HG02623 (cell line): ENCODE results near the gene PLCB4.

Experiments used
- ATAC-seq: cut with Tn5 transposase; IDR thresholded peaks from one replicate; pipeline ENCODE4 v1.9.1; 2021; ENCODE audit warnings: moderate library complexity; ENCODE audit not compliant: unreplicated experiment

PLCB4 gene

GRCh38 chr20:9212735-9213134, 143.8 kb downstream of the PLCB4 start:
- ATAC-seq = no peak

DNA sequence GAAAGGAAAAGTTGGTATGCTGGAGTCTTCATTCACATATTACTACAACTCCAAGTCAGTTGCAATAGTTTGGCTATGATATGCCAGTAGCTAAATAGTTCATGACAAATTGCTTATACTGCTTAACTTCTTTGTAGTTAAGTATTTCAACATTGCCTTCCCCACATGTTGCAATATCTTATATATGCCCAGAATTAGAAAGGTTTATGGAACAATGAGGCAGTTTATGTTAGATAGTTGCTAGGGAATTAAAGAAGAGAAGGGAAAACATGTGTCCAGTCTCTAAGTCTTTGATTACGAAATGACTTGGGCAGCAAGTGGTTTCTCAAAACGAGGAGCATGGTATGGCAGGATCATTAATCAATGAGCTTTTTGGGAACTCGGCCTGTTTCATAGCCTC, 145.8 kb downstream of the PLCB4 start:
- ATAC-seq = no peak

- no peak for ATAC-seq
Observed at GRCh38 chr20:9215539-9215938, 146.7 kb downstream of the PLCB4 start.

DNA sequence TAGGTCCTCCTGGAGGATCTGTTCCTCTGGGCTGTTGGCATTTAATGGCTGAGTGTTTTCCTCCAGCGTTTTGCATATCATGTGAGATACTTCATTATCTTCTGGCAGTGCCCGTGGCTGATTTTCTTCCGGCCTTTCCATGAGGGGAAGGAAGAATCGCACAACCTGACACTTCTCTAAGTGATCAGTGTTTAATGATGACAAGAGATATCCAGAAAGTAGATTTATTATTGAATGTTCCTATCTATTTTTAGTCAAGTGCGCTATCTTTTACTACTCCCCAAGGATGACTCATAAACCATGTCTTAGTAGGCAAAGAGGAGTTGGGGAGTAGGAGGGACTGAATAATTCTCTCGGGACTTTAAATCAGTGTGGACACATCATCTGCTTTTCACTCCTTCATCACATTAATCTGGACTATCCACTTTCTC, 149.7 kb downstream of the PLCB4 start:
- ATAC-seq = no peak

- no peak for ATAC-seq
Observed at GRCh38 chr20:9220874-9221547, 152.1 kb downstream of the PLCB4 start.

DNA sequence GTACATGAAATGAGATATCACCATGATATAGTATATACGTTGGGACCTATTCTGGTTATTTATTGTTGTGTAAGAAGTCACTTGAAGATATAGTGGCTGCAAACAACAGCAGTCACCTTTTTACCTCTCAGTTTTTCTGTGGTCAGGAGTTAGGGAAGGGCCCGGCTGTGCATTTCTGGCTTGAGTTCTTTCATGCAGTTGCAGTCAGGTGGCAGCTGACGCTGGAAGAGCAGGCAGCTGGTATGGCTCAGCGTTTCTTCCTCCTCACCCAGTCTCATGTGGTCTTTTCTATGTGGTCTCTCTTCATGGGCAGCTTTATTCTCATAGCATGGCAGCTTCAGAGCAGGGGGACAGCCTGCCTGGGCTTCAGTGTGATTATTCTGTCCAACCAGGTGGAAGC, 154.4 kb downstream of the PLCB4 start:
- no peak for ATAC-seq

DNA sequence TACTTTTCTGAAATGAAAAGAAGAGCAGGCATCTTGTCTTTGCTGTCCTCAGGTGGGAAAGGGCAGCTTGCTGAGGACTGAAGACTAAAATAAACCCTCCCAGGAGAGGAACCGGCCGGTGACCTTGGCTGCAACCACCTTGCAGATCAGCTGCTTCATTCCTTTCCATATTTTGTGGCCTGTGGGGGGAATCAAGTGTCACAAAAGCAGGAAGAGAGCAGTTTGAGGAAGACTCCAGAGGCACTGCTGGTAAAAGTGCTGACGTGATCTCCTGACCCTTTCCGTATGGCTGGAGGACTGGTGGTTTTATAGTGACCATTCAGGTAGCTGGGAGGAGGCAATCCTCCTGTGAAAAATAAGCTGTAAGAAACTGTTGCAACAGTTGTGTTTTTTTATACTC, 157.0 kb downstream of the PLCB4 start:
- ATAC-seq = no peak

DNA sequence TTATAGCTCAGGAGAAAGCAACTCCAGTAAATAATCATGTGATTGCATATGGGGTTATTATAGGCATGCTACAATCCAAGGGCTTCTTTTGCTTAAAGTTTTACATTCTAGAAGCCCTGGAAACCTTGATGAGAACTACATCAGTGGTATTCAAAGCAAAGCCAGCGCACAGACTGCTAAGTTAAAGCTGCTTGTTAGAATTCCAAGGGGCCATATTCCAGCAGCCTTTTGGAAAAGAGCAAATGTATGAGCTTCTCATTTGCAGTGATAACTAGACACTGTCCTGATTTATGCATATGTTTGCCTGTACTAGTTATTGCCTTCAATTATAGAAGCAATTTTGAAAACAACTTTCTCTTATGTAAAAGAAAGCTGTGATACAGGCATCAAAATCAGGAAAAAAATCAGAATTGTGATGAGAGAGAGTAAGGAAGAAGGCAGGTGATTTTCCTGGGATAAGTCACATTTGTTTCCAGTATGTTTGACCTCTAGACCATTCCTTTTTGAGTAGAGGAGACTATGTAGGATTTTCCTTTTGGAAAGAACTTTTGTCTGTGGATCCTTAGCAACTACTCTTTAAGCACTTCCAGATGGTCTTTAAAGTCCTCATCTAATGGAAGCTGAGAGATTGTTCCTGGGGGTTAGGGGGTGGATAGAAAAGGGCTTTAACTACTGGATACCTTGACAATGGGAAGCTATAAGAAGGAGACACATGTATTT, 159.2 kb downstream of the PLCB4 start:
- ATAC-seq = no peak

DNA sequence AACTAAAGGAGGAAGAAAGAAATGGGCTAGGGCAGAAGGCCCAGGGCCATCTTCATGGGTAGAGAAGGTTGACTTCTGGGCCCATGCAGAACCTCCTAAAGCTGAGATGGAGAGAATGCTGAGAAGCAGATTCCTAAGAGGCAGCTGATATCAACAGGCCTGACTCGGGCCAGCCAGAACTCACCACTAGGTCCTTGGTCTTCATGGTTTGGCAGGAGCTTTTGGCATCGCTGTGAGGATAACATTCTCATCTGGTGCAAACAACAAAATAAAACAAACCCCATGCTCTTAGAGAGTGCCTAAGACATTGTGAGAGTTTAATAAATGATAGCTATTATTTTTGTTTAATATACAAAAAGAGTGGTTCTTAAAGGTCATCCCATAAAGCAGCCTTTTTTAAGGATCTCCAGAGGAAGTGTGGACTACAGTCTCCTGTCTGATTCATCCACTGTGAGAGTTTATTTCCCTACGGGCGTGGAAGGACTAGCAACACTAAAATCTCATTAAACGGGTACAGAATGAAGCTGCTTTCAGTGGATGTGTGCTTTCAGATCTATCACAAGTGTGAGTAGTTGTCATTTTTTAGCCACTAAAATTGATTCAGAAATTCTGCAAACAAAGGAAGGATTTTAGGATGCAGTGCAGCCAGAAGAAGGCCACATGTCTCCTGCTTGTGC, 160.0 kb downstream of the PLCB4 start:
- ATAC-seq = no peak

GRCh38 chr20:9230406-9230805, 161.5 kb downstream of the PLCB4 start:
- no peak for ATAC-seq

GRCh38 chr20:9233804-9234203, 164.9 kb downstream of the PLCB4 start:
- ATAC-seq = no peak

DNA sequence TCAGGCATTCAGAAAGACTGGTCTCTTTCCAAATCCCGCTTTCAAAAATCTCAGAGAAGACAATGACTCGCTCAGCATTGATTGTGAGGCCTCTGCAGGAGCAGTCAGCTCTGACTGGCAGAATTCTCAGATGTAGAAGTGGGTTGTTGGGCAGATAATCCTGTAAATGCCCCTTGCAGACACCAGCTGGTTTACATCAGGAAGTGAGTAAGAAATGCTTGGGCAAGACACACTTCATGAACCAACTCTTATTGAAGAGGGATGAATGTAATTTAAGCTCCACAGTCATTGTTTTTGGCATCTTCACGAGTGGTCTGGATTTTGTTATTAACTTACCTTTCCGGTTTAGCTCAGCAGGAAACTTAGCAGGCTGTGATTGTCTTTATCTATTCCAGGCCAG, 166.6 kb downstream of the PLCB4 start:
- no peak for ATAC-seq

DNA sequence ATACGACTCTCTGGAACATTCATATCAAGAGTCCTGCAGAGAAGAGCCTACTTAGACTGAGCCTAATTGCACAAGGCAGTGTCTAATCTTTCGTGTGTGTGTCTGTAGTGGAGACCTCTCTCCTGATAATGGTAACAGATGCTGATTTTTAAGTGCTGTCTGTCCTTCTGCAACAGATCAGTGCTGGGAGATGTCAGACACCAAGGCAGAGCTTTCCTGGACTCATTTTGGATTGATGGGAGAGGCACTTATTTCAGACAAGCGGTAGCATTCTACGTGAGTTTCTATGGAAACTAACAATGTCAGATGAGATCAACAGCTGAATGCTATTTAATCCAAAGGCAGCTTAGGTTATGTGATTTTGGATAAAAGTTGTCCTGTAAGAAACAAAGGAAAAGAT, 167.6 kb downstream of the PLCB4 start:
- no peak for ATAC-seq

GRCh38 chr20:9241232-9241692, 172.4 kb downstream of the PLCB4 start:
- no peak for ATAC-seq

DNA sequence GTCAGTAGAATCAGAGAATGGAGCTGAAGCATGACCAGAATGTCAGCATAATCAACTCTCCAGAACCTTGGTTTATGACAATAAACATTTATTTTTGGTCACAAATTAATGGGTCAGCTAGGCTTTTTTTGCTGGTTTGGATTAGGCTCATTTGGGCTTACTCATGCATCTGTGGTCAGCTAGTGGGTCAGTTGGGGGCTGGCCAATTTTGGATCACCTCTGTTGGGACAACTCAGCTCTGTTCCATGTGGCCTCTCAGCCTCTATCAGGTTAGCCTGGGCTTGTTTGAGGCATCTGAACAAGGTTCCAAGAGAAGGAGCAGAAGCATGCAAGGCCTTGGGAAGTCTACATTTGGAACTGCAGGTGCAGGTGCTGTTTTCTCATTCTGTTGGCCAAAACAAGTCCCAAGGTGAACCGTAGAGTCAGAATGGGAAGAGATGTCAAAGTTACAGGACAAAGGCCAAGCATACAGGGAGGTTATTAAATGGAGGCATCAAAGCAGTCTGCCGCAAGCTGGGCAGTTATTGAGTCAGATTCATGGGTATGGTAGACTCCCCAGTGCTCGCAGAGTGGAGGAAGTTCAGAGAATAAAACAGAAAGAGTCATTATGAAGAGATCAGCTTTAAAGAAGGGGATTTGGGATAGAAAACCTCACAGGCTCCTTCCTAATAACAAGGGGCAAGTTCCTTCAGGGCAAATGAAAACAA, 173.0 kb downstream of the PLCB4 start:
- ATAC-seq = no peak

DNA sequence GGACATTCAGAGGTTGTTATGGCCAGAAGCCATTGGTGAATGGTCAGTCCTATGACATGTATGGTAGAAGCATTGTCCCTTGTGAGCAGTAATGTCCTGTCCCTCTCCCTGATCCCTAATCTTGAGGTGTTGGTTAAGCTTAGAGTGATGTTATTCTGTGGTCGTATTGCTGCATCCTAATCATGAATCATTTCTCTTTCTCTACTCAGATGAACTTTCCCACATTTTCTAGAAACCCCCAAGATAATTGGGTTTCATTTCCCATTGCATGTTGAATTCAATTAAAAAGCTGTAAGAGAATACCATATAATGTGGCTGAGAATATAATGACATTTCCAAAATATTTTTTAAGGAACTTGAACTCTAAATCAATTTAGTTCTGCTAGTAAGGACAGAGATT, 175.1 kb downstream of the PLCB4 start:
- no peak for ATAC-seq

DNA sequence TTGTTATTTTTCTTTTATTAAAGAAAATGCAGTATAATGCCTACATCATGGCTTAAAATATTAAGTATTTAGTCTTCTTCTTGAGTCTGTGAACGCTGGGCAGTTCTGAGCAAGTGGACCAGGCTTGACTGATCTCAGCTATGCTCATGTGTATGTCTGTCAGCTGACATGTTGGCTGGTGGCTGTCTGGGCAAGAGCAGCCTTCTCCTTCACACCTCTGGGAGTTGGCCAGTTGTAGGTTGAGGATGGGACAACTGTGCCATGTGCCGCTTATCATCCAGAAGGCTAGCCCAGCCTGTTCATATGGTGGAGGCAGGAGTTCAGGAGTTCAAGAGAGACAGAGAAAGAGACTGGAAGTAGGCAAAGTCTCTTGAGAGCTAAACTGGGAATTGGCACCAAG, 175.9 kb downstream of the PLCB4 start:
- no peak for ATAC-seq

DNA sequence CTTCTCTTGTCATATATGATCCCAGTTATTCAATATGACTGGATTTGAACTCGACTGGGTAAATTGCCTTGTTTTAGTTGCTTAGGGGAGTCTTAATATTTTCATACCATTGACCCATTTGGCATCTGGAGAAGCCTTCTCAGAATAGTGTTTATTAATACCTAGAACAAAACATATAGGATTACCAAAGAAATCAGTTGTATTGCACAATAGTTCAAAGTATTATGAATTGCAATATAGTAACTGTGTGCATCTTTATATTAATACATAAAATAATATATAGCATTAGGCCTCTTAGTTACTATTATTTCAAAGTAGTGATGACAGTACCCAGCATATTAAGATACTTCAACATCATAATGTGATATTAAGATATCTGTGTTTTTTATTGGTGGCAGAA, 177.8 kb downstream of the PLCB4 start:
- ATAC-seq = no peak

DNA sequence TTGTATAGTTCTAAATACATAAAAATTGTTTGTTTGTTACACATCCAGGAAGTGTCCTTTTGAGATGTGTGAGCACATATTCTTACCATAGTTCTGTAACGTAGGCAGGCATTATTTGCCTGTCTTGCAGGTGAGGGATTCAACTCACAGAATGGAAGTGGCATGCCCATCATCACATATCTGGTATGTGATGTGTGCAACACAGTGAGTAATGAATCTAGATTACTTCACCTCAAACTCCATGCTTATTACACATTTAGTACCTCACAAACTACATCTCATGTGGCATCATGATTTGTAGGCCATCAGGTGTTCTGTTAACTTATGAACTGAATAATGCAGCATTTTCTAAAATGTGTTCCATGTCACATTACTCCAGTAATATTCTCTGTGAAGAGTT, 181.6 kb downstream of the PLCB4 start:
- ATAC-seq = no peak

- ATAC-seq = no peak
Observed at GRCh38 chr20:9253006-9253539, 184.2 kb downstream of the PLCB4 start.

- no peak for ATAC-seq
Observed at GRCh38 chr20:9255171-9255570, 186.3 kb downstream of the PLCB4 start.
